Adrenal gland (tissue), 12 donors: ENCODE measurements around the gene CEP72. TPM values are rescaled to one million over a fixed set of nuclear protein-coding genes. Genes with fewer than 3 reads are reported as not detected.
A peak's percentile ranks its signal among the peaks of the same experiment; 100 is the strongest.

Experiments used
- DNase-seq, 7 donors: peaks; one replicate each; pipeline ENCODE4 v3.0.0-alpha.2; 2019 to 2020
- H3K27ac ChIP-seq, 5 donors: fragments of 200-600 bp; sonication (generic) in 4 of 5; 1 replicate in 3 of 5; 2 replicates in 2 of 5; pipeline versions ENCODE4 v1.5.1 to v1.8.0; 2016 to 2020; ENCODE audit warnings: mild to moderate bottlenecking in 1 of 5
- H3K27me3 ChIP-seq: fragments of 200-600 bp; 2 replicates; pipeline ENCODE4 v1.8.0; 2021
- H3K36me3 ChIP-seq, 2 donors: fragments of 200-600 bp; replicated peaks in 1 of 2; 1 replicate in 1 of 2; 2 replicates in 1 of 2; pipeline versions ENCODE4 v1.5.1 to v1.8.0; 2018 to 2022
- H3K4me1 ChIP-seq, 2 donors: fragments of 200-600 bp; replicated peaks in 1 of 2; 1 replicate in 1 of 2; 2 replicates in 1 of 2; pipeline versions ENCODE4 v1.5.1 to v1.8.0; 2018 to 2021
- H3K4me3 ChIP-seq, 4 donors: fragments of 200-600 bp; sonication (generic) in 3 of 4; one replicate each; pipeline ENCODE4 v1.5.1; 2016 to 2018
- H3K9me3 ChIP-seq, 3 donors: fragments of 200-600 bp; sonication (generic) in 1 of 3; replicated peaks in 1 of 3; 1 replicate in 2 of 3; 2 replicates in 1 of 3; pipeline versions ENCODE4 v1.5.1 to v1.8.0; 2016 to 2021
- POLR2A ChIP-seq, 2 donors: fragments of 450-650 bp; IDR thresholded peaks; one replicate each; pipeline ENCODE4 v1.6.1; 2017; ENCODE audit warnings: antibody characterized with exemption in 2 of 2, mild to moderate bottlenecking in 2 of 2, moderate library complexity in 1 of 2
- WGBS, 4 donors: extraction: QIAGEN DNeasy Blood & Tissue Kit in 2 of 4; methylation state at CpG; one replicate each; pipeline versions ENCODE4 v1.1.5 to v1.1.7; 2013 to 2017; 5-methylcytosine and 5-hydroxymethylcytosine counted together
- intact Hi-C, 2 donors: fragments of 100-400 bp; cut with DNase I; formaldehyde crosslinking; loops; one replicate each; pipeline versions ENCODE4 v1.14.1 to v1.15.0; 2022 to 2023
- polyA plus RNA-seq, 3 donors: library from polyadenylated mRNA; stranded (reverse); fragments of 200-250 nt in 2 of 3; fragments of 350-450 nt in 1 of 3; fragmentation: Illumina TruSeq in 1 of 3; extraction: RNeasy Lipid Tissue Mini Kit (QIAGEN cat#74804) in 1 of 3; gene quantifications; one replicate each; pipeline ENCODE4 v1.2.3, GENCODE V29; 2013 to 2014
- total RNA-seq, 9 donors: library from RNA; depleted of rRNA in 4 of 9; stranded (reverse); fragments of >200 nt in 4 of 9; fragments of 120-200 nt in 1 of 9; fragmentation: NEBNext Ultra II Directional in 1 of 9; extraction: Animal tissue kit (Norgen Biotek cat#: 25700) in 1 of 9; gene quantifications; one replicate each; pipeline versions ENCODE4 v1.1.0 to v1.2.4, GENCODE V29; 2013 to 2023
- TF ChIP-seq, protein P1 (sequence below), 6 experiments: fragments of 450-650 bp in 4 of 6; fragments of 200-600 bp in 2 of 6; sonication (generic) in 1 of 6; IDR thresholded peaks; 1 replicate in 5 of 6; 2 replicates in 1 of 6; pipeline versions ENCODE4 v1.5.1 to v1.8.0; 2016 to 2021; ENCODE audit warnings: antibody characterized with exemption in 6 of 6, mild to moderate bottlenecking in 2 of 6, moderate library complexity in 1 of 6
- donor health status: healthy with polysubstance abuse.
- donor health status: Bipolar disorder and iron deficiency.
- donor health status: DM: yes; HTN: yes; CAD: no.
- donor health status: DM: no; HTN: no; CAD: no.
- donor health status: DM: no; HTN: no; CAD: no.
- donor health status: DM: yes; HTN: yes; CAD: no.

CEP72 gene
- total and polyA plus RNA-seq, 12 donors: 0.36 to 7.8 (median 2.5) TPM

GRCh38 chr5:610744-611730 lies 1.1 kb upstream of the CEP72 start:
- Histone ChIP-seq H3K36me3 (no peaks in the 10 kb centered on the region), H3K27me3 (no peaks in the 10 kb centered on the region), H3K27ac (no peak overlapping the region), H3K4me3 (peak overlapping the region in 1 of 4 donors; percentile 97), H3K9me3 (no peaks in the 10 kb centered on the region), H3K4me1 (peaks cover 6% of the 10 kb centered on the region in 2 donors)
- no peak for TF ChIP-seq POLR2A (IDR thresholded peaks at IDR 0.05)
- TF ChIP-seq, protein P1, sequence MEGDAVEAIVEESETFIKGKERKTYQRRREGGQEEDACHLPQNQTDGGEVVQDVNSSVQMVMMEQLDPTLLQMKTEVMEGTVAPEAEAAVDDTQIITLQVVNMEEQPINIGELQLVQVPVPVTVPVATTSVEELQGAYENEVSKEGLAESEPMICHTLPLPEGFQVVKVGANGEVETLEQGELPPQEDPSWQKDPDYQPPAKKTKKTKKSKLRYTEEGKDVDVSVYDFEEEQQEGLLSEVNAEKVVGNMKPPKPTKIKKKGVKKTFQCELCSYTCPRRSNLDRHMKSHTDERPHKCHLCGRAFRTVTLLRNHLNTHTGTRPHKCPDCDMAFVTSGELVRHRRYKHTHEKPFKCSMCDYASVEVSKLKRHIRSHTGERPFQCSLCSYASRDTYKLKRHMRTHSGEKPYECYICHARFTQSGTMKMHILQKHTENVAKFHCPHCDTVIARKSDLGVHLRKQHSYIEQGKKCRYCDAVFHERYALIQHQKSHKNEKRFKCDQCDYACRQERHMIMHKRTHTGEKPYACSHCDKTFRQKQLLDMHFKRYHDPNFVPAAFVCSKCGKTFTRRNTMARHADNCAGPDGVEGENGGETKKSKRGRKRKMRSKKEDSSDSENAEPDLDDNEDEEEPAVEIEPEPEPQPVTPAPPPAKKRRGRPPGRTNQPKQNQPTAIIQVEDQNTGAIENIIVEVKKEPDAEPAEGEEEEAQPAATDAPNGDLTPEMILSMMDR (IDR thresholded peaks at IDR 0.05): no peak
- intact Hi-C loops: no loop called here
- DNase-seq: peak in 2 of 7 donors; percentile 18 to 29
- 41 to 49% (median 42%) methylated on average over 10 to 11 of the region's 11 CpGs for WGBS, 4 donors

DNA sequence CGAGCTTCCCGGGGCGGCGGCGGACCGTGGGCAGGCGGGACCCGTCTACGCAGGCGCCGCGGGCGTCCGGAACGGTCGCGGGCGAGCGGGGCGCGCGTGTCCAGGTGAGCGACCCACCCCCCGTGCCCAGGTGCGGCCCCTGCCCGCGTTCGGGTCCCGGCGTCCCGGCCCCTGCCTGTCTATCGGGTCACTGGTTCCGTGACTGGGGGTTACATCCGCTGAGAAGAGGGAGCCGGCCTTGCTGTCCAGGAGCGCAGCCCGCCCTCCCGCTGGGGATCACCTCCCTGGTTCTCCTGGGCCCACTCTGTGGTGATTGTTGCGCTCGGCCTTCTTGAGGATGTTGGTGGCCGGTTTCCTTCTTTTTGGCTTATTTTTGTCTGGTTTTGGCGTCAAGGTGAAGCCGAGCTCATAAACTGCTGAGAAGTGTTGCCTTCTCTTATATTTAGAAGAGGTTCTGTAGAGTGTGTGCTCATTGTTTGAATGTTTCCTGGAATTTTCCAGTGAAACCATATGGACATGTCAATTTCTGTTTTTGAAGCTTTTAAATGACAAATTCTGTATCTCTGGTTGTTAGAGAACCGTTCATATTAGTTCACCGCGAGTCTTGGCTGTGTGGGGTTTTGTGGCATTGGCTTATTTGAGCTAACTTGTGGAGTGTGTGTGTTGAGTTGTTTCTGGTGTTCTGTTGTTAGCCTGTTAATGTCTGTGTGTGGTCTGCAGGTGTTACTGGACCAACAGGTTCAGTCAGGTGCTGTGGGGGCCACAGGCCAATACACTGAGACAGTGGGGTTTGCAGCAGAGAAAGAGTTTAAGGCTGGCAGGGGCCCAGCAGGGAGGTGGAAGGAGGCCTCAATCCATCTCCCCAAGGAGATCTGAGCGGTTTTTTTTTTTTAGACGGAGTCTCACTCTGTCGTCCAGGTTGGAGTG lies 621 bp downstream of the CEP72 start:
- no peak for TF ChIP-seq POLR2A (IDR thresholded peaks at IDR 0.05)
- TF ChIP-seq, protein P1 (IDR thresholded peaks at IDR 0.05): no peak
- peak overlapping the region in 2 of 5 donors; percentile 8 to 50 for H3K27ac ChIP-seq
- H3K36me3 ChIP-seq: no peaks in the 10 kb centered on the region
- H3K4me3 ChIP-seq: peak overlapping the region in 3 of 4 donors; percentile 48 to 97 (median 79)
- H3K9me3 ChIP-seq: no peaks in the 10 kb centered on the region
- intact Hi-C loops: no loop called here
- peak in 3 of 7 donors; percentile 15 to 51 (median 26) for DNase-seq
- 11 to 27% (median 22%) methylated on average over 21 to 49 of the region's 49 CpGs for WGBS, 4 donors
- no peaks in the 10 kb centered on the region for H3K27me3 ChIP-seq
- H3K4me1 ChIP-seq: peaks cover 6% of the 10 kb centered on the region in 2 donors

GRCh38 chr5:616484-617039 lies 4.4 kb downstream of the CEP72 start:
- H3K27ac ChIP-seq: no peak overlapping the region
- no peak for TF ChIP-seq POLR2A (IDR thresholded peaks at IDR 0.05)
- TF ChIP-seq, protein P1 (IDR thresholded peaks at IDR 0.05): no peak
- no peak for DNase-seq
- intact Hi-C loops: no loop called here
- no peaks in the 10 kb centered on the region for H3K9me3 ChIP-seq
- H3K4me1 ChIP-seq: peaks cover 6% of the 10 kb centered on the region in 2 donors
- 71 to 86% (median 85%) methylated on average over 13 of the region's 13 CpGs for WGBS, 4 donors
- H3K27me3 ChIP-seq: no peaks in the 10 kb centered on the region
- H3K36me3 ChIP-seq: peaks cover 0 to 15% of the 10 kb centered on the region in 2 donors
- H3K4me3 ChIP-seq: no peak overlapping the region
